NAMALWA (cell line): Measurements from ENCODE around the gene SLC16A9.

Source experiments
- DNase-seq: peaks from one replicate; pipeline ENCODE4 v3.0.0-alpha.2; 2015; ENCODE audit warnings: low spot score

SLC16A9 gene

GRCh38 chr10:59628456-59628855 lies 81.2 kb downstream of the SLC16A9 start:
- no peak for DNase-seq

GRCh38 chr10:59627366-59628018 lies 82.2 kb downstream of the SLC16A9 start:
- DNase-seq = no peak

GRCh38 chr10:59626523-59626869 lies 83.2 kb downstream of the SLC16A9 start:
- no peak for DNase-seq

- peak; percentile 90 for DNase-seq
These were observed 83.7 kb downstream of the SLC16A9 start for GRCh38 chr10:59625721-59626522.

- no peak for DNase-seq
These were observed 84.7 kb downstream of the SLC16A9 start for GRCh38 chr10:59624951-59625350.

GRCh38 chr10:59624136-59624535 lies 85.5 kb downstream of the SLC16A9 start:
- no peak for DNase-seq

GRCh38 chr10:59623133-59624121 lies 86.2 kb downstream of the SLC16A9 start:
- no peak for DNase-seq

- peak; percentile 72 for DNase-seq
These were observed 87.1 kb downstream of the SLC16A9 start for GRCh38 chr10:59622320-59623132.

- DNase-seq = no peak
These were observed 87.9 kb downstream of the SLC16A9 start for GRCh38 chr10:59621771-59622170.

- DNase-seq = no peak
These were observed 91.0 kb downstream of the SLC16A9 start for GRCh38 chr10:59618666-59619065.

- DNase-seq = no peak
These were observed 91.7 kb downstream of the SLC16A9 start for GRCh38 chr10:59617996-59618395.

GRCh38 chr10:59611048-59611447 lies 98.6 kb downstream of the SLC16A9 start:
- DNase-seq = no peak

GRCh38 chr10:59607970-59608369 lies 101.7 kb downstream of the SLC16A9 start:
- DNase-seq = no peak

- no peak for DNase-seq
These were observed 103.1 kb downstream of the SLC16A9 start for GRCh38 chr10:59606551-59606961.

GRCh38 chr10:59601985-59602384 lies 107.7 kb downstream of the SLC16A9 start:
- DNase-seq = no peak
